HL-60 (cell line): ENCODE data around the gene MYO10.

ENCODE experiments used
- DNase-seq, 2 experiments: peaks; one replicate each; pipeline ENCODE4 v3.0.0-alpha.2; 2010 to 2020; ENCODE audit warnings: low read depth in 1 of 2, low spot score in 1 of 2
- H3K27ac ChIP-seq: fragments of 250-450 bp; sonication (Bioruptor Pico); replicated peaks from 2 replicates; pipeline ENCODE4 v1.5.1; 2020; ENCODE audit warnings: mild to moderate bottlenecking, moderate library complexity
- H3K27me3 ChIP-seq: fragments of 250-450 bp; sonication (Bioruptor Pico); 2 replicates; pipeline ENCODE4 v1.5.1; 2021; ENCODE audit warnings: mild to moderate bottlenecking, moderate library complexity; ENCODE audit not compliant: insufficient read depth, poor library complexity, severe bottlenecking
- H3K4me3 ChIP-seq: replicated peaks from 2 replicates; pipeline ENCODE4 v1.5.1; 2011; ENCODE audit warnings: mild to moderate bottlenecking, control low read depth, low read length; ENCODE audit not compliant: insufficient read depth
- GABPA ChIP-seq: IDR thresholded peaks from 2 replicates; pipeline ENCODE4 v1.6.1; 2012; ENCODE audit warnings: low read depth
- POLR2AphosphoS5 ChIP-seq: IDR thresholded peaks from 2 replicates; pipeline ENCODE4 v1.6.1; 2012; ENCODE audit warnings: low read depth
- SPI1 ChIP-seq: IDR thresholded peaks from 2 replicates; pipeline ENCODE4 v1.6.1; 2012; ENCODE audit warnings: low read depth, mild to moderate bottlenecking, borderline replicate concordance
- TF ChIP-seq, protein P1 (sequence below): IDR thresholded peaks from 2 replicates; pipeline ENCODE4 v1.6.1; 2012; ENCODE audit warnings: low read depth; ENCODE audit not compliant: insufficient replicate concordance
- TF ChIP-seq, protein P2 (sequence below): IDR thresholded peaks from one replicate; pipeline ENCODE4 v1.5.1; 2011; ENCODE audit warnings: low read length, control low read depth, inconsistent platforms; ENCODE audit not compliant: insufficient read depth

MYO10 gene

GRCh38 chr5:16914584-16914983 is 21.5 kb downstream of the MYO10 start:
- TF ChIP-seq POLR2AphosphoS5: no peak
- TF ChIP-seq, protein P1, sequence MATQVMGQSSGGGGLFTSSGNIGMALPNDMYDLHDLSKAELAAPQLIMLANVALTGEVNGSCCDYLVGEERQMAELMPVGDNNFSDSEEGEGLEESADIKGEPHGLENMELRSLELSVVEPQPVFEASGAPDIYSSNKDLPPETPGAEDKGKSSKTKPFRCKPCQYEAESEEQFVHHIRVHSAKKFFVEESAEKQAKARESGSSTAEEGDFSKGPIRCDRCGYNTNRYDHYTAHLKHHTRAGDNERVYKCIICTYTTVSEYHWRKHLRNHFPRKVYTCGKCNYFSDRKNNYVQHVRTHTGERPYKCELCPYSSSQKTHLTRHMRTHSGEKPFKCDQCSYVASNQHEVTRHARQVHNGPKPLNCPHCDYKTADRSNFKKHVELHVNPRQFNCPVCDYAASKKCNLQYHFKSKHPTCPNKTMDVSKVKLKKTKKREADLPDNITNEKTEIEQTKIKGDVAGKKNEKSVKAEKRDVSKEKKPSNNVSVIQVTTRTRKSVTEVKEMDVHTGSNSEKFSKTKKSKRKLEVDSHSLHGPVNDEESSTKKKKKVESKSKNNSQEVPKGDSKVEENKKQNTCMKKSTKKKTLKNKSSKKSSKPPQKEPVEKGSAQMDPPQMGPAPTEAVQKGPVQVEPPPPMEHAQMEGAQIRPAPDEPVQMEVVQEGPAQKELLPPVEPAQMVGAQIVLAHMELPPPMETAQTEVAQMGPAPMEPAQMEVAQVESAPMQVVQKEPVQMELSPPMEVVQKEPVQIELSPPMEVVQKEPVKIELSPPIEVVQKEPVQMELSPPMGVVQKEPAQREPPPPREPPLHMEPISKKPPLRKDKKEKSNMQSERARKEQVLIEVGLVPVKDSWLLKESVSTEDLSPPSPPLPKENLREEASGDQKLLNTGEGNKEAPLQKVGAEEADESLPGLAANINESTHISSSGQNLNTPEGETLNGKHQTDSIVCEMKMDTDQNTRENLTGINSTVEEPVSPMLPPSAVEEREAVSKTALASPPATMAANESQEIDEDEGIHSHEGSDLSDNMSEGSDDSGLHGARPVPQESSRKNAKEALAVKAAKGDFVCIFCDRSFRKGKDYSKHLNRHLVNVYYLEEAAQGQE: no peak
- TF ChIP-seq, protein P2, sequence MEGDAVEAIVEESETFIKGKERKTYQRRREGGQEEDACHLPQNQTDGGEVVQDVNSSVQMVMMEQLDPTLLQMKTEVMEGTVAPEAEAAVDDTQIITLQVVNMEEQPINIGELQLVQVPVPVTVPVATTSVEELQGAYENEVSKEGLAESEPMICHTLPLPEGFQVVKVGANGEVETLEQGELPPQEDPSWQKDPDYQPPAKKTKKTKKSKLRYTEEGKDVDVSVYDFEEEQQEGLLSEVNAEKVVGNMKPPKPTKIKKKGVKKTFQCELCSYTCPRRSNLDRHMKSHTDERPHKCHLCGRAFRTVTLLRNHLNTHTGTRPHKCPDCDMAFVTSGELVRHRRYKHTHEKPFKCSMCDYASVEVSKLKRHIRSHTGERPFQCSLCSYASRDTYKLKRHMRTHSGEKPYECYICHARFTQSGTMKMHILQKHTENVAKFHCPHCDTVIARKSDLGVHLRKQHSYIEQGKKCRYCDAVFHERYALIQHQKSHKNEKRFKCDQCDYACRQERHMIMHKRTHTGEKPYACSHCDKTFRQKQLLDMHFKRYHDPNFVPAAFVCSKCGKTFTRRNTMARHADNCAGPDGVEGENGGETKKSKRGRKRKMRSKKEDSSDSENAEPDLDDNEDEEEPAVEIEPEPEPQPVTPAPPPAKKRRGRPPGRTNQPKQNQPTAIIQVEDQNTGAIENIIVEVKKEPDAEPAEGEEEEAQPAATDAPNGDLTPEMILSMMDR: no peak
- TF ChIP-seq SPI1: no peak
- no peak for DNase-seq
- no peak overlapping the region for H3K4me3 ChIP-seq
- H3K27me3 ChIP-seq: no peaks in the 10 kb centered on the region
- H3K27ac ChIP-seq: no peak overlapping the region

DNA sequence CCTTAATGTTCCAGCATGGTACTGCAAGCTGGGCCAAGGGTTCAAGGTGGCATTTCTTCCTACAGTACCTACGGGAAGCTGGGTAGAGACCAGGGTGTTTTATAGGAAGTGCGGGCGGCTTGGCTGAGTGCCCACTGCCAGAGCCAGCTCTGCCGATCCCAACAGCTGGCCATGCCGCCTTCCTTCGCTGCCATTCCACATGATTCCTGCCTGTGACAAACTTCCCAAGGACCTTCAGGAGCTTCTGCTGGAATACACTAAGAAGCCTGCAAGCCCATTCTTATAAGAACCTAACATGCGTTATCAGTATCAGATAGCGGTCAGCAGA is 22.0 kb downstream of the MYO10 start:
- Histone ChIP-seq H3K27me3 (no peaks in the 10 kb centered on the region), H3K27ac (no peak overlapping the region), H3K4me3 (no peak overlapping the region)
- DNase-seq: no peak
- TF ChIP-seq, protein P1: no peak
- TF ChIP-seq, protein P2: no peak
- no peak for TF ChIP-seq POLR2AphosphoS5
- no peak for TF ChIP-seq GABPA
- TF ChIP-seq SPI1: no peak

GRCh38 chr5:16913187-16914107 is 22.6 kb downstream of the MYO10 start:
- H3K27ac ChIP-seq: no peak overlapping the region
- TF ChIP-seq POLR2AphosphoS5: no peak
- TF ChIP-seq GABPA: no peak
- TF ChIP-seq, protein P1: no peak
- TF ChIP-seq, protein P2: no peak
- no peak for TF ChIP-seq SPI1
- H3K27me3 ChIP-seq: no peaks in the 10 kb centered on the region
- H3K4me3 ChIP-seq: no peak overlapping the region
- DNase-seq: no peak
